SU-DHL-6 (cell line): ENCODE data around the gene SEMA6A.
"Not testable (repeated sequence)": the region's sequence is repeated elsewhere in the genome, so short reads cannot be mapped to it uniquely, and the experiment has no call there.

Experiments
- H2AFZ ChIP-seq: fragments of 200-600 bp; sonication (generic); 2 replicates; pipeline ENCODE4 v1.6.1; 2014; ENCODE audit warnings: low read depth, mild to moderate bottlenecking, moderate library complexity, mixed read lengths, antibody characterized with exemption, low read length; ENCODE audit not compliant: severe bottlenecking
- H3F3A ChIP-seq: fragments of 200-600 bp; shearing (Covaris generic); 2 replicates; pipeline ENCODE4 v1.6.0; 2016; ENCODE audit warnings: antibody characterized with exemption, mild to moderate bottlenecking; ENCODE audit not compliant: insufficient read depth
- H3K27ac ChIP-seq: fragments of 200-600 bp; sonication (generic); 2 replicates; pipeline ENCODE4 v1.5.1; 2016; ENCODE audit warnings: low read depth, mild to moderate bottlenecking, low read length, moderate library complexity, mixed read lengths
- H3K27me3 ChIP-seq: fragments of 200-600 bp; sonication (generic), shearing (Covaris generic); 2 replicates; pipeline ENCODE4 v1.6.0; 2014; ENCODE audit warnings: mild to moderate bottlenecking, low read length
- H3K36me3 ChIP-seq: fragments of 200-600 bp; sonication (generic); 2 replicates; pipeline ENCODE4 v1.6.1; 2014; ENCODE audit warnings: mild to moderate bottlenecking, low read length, mixed read lengths
- H3K4me2 ChIP-seq: fragments of 300-600, 200-600 bp; shearing (Covaris generic), sonication (generic); 2 replicates; pipeline ENCODE4 v1.6.0; 2014; ENCODE audit warnings: low read length, low read depth, mild to moderate bottlenecking; ENCODE audit not compliant: poor library complexity, severe bottlenecking
- H3K4me3 ChIP-seq: fragments of 200-600 bp; sonication (generic); 2 replicates; pipeline ENCODE4 v1.5.1; 2014; ENCODE audit warnings: antibody characterized with exemption, low read length, mild to moderate bottlenecking, mixed read lengths; ENCODE audit not compliant: insufficient read depth, poor library complexity, severe bottlenecking
- H3K79me2 ChIP-seq: fragments of 200-600 bp; sonication (generic); 2 replicates; pipeline ENCODE4 v1.6.1; 2014; ENCODE audit warnings: mild to moderate bottlenecking, low read length, moderate library complexity; ENCODE audit not compliant: insufficient read depth
- H3K9ac ChIP-seq: fragments of 200-600 bp; sonication (generic); 2 replicates; pipeline ENCODE4 v1.7.0; 2014; ENCODE audit warnings: mild to moderate bottlenecking, low read length
- H3K9me2 ChIP-seq: fragments of 200-600 bp; sonication (generic); replicated peaks from 2 replicates; pipeline ENCODE4 v1.6.1; 2014; ENCODE audit warnings: low read length; ENCODE audit not compliant: insufficient read depth
- H3K9me3 ChIP-seq: fragments of 200-600 bp; sonication (generic); 2 replicates; pipeline ENCODE4 v1.6.1; 2014; ENCODE audit warnings: low read length, mixed read lengths; ENCODE audit not compliant: insufficient read depth
- H4K20me1 ChIP-seq: fragments of 200-600 bp; sonication (generic); 2 replicates; pipeline ENCODE4 v1.6.1; 2014; ENCODE audit warnings: low read depth, mild to moderate bottlenecking, antibody characterized with exemption, low read length, moderate library complexity, mixed read lengths
- EZH2phosphoT487 ChIP-seq: fragments of 200-600 bp; sonication (generic), shearing (Covaris generic); conservative IDR thresholded peaks from 2 replicates; pipeline ENCODE4 v1.6.1; 2018; ENCODE audit warnings: mild to moderate bottlenecking, antibody characterized with exemption, low read length, moderate library complexity, mixed read lengths
- TF ChIP-seq, protein P1 (sequence below): fragments of 200-600 bp; sonication (generic); IDR thresholded peaks from one replicate; pipeline ENCODE4 v1.5.1; 2017; ENCODE audit warnings: antibody characterized with exemption, mild to moderate bottlenecking, low read length, moderate library complexity; ENCODE audit not compliant: insufficient read depth, poor library complexity, severe bottlenecking

The SEMA6A gene

DNA sequence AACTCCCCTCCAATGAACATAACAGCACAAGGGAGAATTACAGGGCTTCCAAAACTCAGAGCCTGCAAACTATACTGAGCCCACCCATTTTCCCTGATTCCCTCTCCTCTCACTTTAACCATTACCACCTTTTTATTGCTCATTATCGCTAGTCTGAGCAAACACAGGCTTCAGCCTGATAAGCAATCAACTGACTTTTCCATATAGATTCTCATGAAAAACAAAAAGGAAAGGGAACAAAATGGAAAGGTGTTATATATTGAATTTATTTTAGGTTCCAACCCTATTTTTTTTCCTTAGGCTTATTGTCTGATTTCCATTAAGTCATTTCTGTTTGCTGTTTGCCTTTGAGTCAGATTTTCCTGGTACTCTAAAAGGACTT lies 27.9 kb downstream of the SEMA6A start:
- Histone ChIP-seq H3F3A (no peaks in the 10 kb centered on the region), H3K36me3 (no peaks in the 10 kb centered on the region), H3K9me3 (peaks cover 7% of the 10 kb centered on the region; the same call in 1 of the 2 replicates), H3K9ac (no peak overlapping the region), H3K79me2 (no peaks in the 10 kb centered on the region), H2AFZ (no peak overlapping the region), H3K27me3 (no peaks in the 10 kb centered on the region), H3K4me3 (no peak overlapping the region), H3K27ac (no peak overlapping the region), H3K4me2 (no peak overlapping the region), H3K9me2 (no peaks in the 10 kb centered on the region), H4K20me1 (no peaks in the 10 kb centered on the region)
- no peak for TF ChIP-seq EZH2phosphoT487
- TF ChIP-seq, protein P1, sequence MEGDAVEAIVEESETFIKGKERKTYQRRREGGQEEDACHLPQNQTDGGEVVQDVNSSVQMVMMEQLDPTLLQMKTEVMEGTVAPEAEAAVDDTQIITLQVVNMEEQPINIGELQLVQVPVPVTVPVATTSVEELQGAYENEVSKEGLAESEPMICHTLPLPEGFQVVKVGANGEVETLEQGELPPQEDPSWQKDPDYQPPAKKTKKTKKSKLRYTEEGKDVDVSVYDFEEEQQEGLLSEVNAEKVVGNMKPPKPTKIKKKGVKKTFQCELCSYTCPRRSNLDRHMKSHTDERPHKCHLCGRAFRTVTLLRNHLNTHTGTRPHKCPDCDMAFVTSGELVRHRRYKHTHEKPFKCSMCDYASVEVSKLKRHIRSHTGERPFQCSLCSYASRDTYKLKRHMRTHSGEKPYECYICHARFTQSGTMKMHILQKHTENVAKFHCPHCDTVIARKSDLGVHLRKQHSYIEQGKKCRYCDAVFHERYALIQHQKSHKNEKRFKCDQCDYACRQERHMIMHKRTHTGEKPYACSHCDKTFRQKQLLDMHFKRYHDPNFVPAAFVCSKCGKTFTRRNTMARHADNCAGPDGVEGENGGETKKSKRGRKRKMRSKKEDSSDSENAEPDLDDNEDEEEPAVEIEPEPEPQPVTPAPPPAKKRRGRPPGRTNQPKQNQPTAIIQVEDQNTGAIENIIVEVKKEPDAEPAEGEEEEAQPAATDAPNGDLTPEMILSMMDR = no peak

DNA sequence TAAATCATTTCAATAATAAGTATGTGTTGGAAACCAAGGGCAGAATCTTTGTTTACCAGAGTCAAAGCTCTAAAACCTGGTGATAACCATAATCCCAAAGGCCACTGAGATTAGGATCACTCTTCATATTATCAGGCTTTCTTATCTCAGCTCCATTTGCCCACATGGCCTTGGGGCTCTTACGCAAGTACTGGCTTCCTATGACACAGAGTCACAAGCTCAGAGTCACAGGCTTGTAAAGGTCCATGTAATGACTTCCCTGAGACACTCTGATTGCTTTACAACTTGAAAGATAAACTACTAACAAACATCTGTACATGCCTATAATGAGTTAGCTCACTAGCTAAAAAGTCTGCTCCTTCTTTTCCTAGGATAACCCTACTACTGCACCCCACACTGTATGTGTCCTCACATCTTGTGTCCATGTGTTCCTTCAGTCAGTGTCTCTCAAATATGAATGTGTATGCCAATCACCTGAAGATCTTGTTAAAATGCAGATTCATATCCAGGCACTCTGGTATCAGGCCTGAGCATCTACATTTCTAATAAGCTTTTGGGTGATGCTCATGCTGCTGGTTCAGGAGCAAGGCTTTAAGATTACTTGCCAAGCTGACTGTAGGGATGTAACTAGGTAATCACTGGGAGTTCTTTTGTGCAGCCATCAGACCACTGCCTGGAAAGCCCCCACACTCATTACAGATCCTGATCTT lies 28.4 kb downstream of the SEMA6A start:
- TF ChIP-seq, protein P1 = no peak
- Histone ChIP-seq H3K9me2 (no peaks in the 10 kb centered on the region), H2AFZ (no peak overlapping the region)

DNA sequence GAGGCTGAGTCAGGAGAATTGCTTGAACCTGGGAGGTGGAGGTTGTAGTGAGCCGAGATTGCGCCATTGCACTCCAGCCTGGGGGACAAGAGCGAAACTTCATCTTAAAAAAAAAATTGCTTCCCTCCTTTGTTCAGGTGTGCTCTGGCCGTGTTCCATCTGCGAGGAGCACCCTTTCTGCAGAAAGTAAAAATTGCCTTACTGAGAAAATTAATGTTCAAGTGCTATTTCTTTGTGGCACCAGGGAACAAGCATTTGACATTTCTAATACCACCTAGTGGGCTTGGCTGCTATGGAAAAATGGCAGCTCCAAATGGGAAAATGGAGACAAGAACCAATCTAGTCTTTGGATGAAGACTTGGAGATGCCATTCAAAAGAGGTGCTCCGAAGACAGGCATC lies 29.2 kb downstream of the SEMA6A start:
- H3K4me2 ChIP-seq, H3K27me3 ChIP-seq, H4K20me1 ChIP-seq, H3K4me3 ChIP-seq, H3K79me2 ChIP-seq, H3K9ac ChIP-seq, H3K36me3 ChIP-seq, H3F3A ChIP-seq, H3K9me2 ChIP-seq, H2AFZ ChIP-seq, H3K9me3 ChIP-seq, H3K27ac ChIP-seq: not testable (repeated sequence)

More for the DNA sequence above, 28.4 kb downstream of the SEMA6A start:
- H3K4me3 ChIP-seq = no peak overlapping the region
- no peaks in the 10 kb centered on the region for H3F3A ChIP-seq
- H4K20me1 ChIP-seq = no peaks in the 10 kb centered on the region
- no peaks in the 10 kb centered on the region for H3K36me3 ChIP-seq
- no peak overlapping the region for H3K27ac ChIP-seq
- H3K27me3 ChIP-seq = no peaks in the 10 kb centered on the region
- H3K79me2 ChIP-seq = no peaks in the 10 kb centered on the region
- H3K9ac ChIP-seq = no peak overlapping the region
- H3K4me2 ChIP-seq = no peak overlapping the region
- H3K9me3 ChIP-seq = peaks cover 7% of the 10 kb centered on the region; the same call in 1 of the 2 replicates

DNA sequence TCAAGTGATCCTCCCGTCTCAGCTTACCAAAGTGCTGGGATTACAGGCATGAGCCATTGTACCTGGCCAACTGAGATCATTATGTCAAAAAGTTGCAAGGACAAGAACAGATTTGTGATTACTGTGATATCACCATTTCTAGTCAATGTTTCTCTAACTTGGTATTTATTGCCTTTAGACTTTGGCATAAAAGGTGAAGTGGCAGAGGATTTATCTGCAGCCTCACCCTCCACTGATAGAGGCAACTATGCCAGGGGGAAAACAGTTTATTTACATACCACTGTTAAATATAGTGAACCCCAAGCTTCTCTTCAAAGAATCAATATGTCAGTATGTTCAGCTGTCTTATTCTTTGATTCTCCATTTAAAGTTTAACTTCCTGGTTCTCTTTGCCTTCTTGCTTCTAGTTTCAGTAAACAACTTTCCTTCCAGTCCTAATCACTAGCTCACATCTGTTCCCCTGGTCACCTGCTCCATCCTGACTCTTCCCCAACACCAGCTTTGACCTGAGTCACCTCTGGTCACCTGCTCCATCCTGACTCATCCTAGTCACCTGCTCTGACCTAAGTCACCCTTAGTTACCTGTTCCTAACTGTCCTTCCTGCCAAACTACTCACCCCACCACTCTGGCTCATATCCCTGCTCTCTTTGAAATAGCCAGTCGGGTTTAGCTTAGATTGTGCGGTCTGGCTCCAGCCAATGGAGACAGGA lies 29.9 kb downstream of the SEMA6A start:
- Histone ChIP-seq H3K9me2 (no peaks in the 10 kb centered on the region), H3F3A (no peaks in the 10 kb centered on the region), H3K36me3 (no peaks in the 10 kb centered on the region), H2AFZ (no peak overlapping the region), H3K4me3 (no peak overlapping the region), H3K79me2 (no peaks in the 10 kb centered on the region), H3K27me3 (no peaks in the 10 kb centered on the region), H3K27ac (no peak overlapping the region), H3K9me3 (peaks cover 7% of the 10 kb centered on the region; the same call in 1 of the 2 replicates), H3K4me2 (no peak overlapping the region), H3K9ac (no peak overlapping the region), H4K20me1 (no peaks in the 10 kb centered on the region)
- TF ChIP-seq EZH2phosphoT487 = no peak
- TF ChIP-seq, protein P1 = no peak
